Left ventricle myocardium inferior (tissue), 1 donor: ENCODE results near the gene USP5. TPM values are rescaled to one million over a fixed set of nuclear protein-coding genes. Genes with fewer than 3 reads are reported as not detected.

Experiments
- DNase-seq: peaks from one replicate; pipeline ENCODE4 v3.0.0-alpha.2; 2020
- H3K27ac ChIP-seq: fragments of 200-600 bp; replicated peaks from 2 replicates; pipeline ENCODE4 v1.8.0; 2021
- H3K27me3 ChIP-seq: fragments of 200-600 bp; 2 replicates; pipeline ENCODE4 v1.8.0; 2021; ENCODE audit warnings: low read depth
- H3K36me3 ChIP-seq: fragments of 200-600 bp; 2 replicates; pipeline ENCODE4 v1.8.0; 2021
- H3K4me1 ChIP-seq: fragments of 200-600 bp; 2 replicates; pipeline ENCODE4 v1.8.0; 2021
- H3K4me3 ChIP-seq: fragments of 200-600 bp; 2 replicates; pipeline ENCODE4 v1.8.0; 2021; ENCODE audit warnings: mild to moderate bottlenecking, moderate library complexity
- H3K9me3 ChIP-seq: fragments of 200-600 bp; replicated peaks from 2 replicates; pipeline ENCODE4 v1.8.0; 2021
- intact Hi-C: fragments of 100-400 bp; cut with micrococcal nuclease; formaldehyde crosslinking; loops from one replicate; pipeline ENCODE4 v1.11.0; 2022
- total RNA-seq: library from RNA; stranded (reverse); fragmentation: NEBNext Ultra II Directional; extraction: Animal tissue kit (Norgen Biotek cat#: 25700); gene quantifications from one replicate; pipeline ENCODE4 v1.2.1, GENCODE V29; 2021
- TF ChIP-seq, protein P1 (sequence below): fragments of 200-600 bp; IDR thresholded peaks from 2 replicates; pipeline ENCODE4 v1.8.0; 2021; ENCODE audit warnings: antibody characterized with exemption, mild to moderate bottlenecking, borderline replicate concordance
- donor health status: DM: no; HTN: yes; CAD: no; lungs with severe emphysema.

The USP5 gene
- total RNA-seq, 1 donor from 2014 or later, result 73.6 TPM

GRCh38 chr12:6849976-6850560 is 1.9 kb upstream of the USP5 start:
- TF ChIP-seq, protein P1, sequence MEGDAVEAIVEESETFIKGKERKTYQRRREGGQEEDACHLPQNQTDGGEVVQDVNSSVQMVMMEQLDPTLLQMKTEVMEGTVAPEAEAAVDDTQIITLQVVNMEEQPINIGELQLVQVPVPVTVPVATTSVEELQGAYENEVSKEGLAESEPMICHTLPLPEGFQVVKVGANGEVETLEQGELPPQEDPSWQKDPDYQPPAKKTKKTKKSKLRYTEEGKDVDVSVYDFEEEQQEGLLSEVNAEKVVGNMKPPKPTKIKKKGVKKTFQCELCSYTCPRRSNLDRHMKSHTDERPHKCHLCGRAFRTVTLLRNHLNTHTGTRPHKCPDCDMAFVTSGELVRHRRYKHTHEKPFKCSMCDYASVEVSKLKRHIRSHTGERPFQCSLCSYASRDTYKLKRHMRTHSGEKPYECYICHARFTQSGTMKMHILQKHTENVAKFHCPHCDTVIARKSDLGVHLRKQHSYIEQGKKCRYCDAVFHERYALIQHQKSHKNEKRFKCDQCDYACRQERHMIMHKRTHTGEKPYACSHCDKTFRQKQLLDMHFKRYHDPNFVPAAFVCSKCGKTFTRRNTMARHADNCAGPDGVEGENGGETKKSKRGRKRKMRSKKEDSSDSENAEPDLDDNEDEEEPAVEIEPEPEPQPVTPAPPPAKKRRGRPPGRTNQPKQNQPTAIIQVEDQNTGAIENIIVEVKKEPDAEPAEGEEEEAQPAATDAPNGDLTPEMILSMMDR, result no peak
- H3K4me1 ChIP-seq, result peaks cover 24% of the 10 kb centered on the region
- intact Hi-C loops, result no loop called here
- H3K36me3 ChIP-seq, result peaks cover 33% of the 10 kb centered on the region
- no peak overlapping the region for H3K27ac ChIP-seq
- DNase-seq, result no peak
- H3K27me3 ChIP-seq, result no peaks in the 10 kb centered on the region
- no peak overlapping the region for H3K4me3 ChIP-seq
- H3K9me3 ChIP-seq, result no peaks in the 10 kb centered on the region

- Histone ChIP-seq H3K27me3 (no peaks in the 10 kb centered on the region), H3K27ac (peak overlapping the region; percentile 100), H3K36me3 (peaks cover 33% of the 10 kb centered on the region), H3K4me1 (peaks cover 24% of the 10 kb centered on the region), H3K9me3 (no peaks in the 10 kb centered on the region), H3K4me3 (peak overlapping the region; percentile 91)
- DNase-seq, result no peak
- intact Hi-C loops, result no loop called here
- TF ChIP-seq, protein P1, result no peak
Measured at GRCh38 chr12:6850796-6851152, 1.2 kb upstream of the USP5 start.

- peak within 1 kb of the TSS; percentile 91 for H3K4me3 ChIP-seq
Measured at GRCh38 chr12:6851153-6851920, 613 bp upstream of the USP5 start, which contains the start of gene CDCA3. CDCA3 (minus strand) TSS chr12:6851286; CDS start chr12:6850952, 334 bp downstream.

DNA sequence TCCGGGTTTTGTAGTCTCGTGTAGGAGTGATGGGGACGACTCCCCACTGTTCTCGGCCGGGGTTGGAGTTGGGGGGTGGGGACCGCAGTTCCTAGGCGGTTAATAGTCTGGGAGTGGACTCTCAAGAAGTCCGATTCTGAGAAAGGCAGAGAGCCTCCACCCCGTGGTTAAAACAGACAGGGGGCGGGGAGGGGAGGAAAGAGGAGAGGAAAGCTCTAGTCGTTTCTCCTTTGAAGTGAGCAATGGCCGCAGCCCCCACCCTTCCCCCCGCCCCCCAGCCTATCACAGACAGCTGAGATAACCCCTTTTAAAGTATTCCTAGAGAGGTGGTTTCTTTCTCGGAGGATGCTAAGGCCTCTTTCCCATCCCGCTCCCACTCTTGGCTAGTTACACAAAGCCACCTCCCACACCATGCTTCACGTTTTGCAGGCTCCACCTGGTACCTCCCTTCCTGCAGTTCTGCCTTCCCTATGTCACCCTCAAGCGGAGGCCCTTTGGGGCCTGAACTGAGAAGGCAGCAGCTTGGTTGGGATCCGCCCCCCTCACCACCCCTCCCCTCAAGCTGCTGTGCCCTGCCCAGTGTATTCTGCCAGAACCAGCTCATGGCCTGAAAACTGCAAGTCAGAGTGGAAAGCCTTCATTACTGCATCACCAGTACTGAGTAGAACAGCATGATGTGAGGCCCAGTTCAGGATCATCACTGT is 853 bp downstream of the USP5 start:
- Histone ChIP-seq H3K4me3 (peak overlapping the region; percentile 91), H3K4me1 (peaks cover 24% of the 10 kb centered on the region), H3K36me3 (peaks cover 40% of the 10 kb centered on the region), H3K27ac (peak overlapping the region; percentile 100), H3K27me3 (no peaks in the 10 kb centered on the region), H3K9me3 (no peaks in the 10 kb centered on the region)
- intact Hi-C loops, result no loop called here
- DNase-seq, result no peak
- TF ChIP-seq, protein P1, result no peak

More at GRCh38 chr12:6851153-6851920, 613 bp upstream of the USP5 start, which contains the start of gene CDCA3:
- Histone ChIP-seq H3K9me3 (no peaks in the 10 kb centered on the region), H3K27me3 (no peaks in the 10 kb centered on the region), H3K36me3 (peaks cover 33% of the 10 kb centered on the region), H3K27ac (peak within 1 kb of the TSS; percentile 100), H3K4me1 (peaks cover 24% of the 10 kb centered on the region)
- intact Hi-C loops, result no loop called here
- TF ChIP-seq, protein P1, result no peak
- peak; percentile 94 for DNase-seq

DNA sequence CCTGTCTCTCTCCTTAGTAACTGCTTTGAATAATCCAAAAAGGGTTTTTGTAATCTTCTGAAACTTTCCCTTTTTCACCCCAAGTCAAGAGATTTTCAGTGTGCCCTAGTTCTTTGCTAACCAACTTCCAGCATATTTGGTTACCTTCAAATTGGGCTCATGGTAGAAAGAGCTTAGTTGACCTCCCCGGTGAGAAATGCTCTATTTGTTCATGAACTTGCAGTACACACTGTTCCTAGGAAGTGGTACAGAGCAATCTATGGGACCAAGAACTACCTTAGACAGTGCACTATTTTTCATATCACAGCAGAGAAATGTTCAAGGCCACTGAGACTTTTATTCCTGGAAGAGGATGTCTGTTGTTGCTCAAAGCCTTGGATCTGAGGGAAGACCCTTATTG is 1.7 kb downstream of the USP5 start:
- Histone ChIP-seq H3K27ac (peak overlapping the region; percentile 100), H3K4me3 (no peak overlapping the region), H3K4me1 (peaks cover 24% of the 10 kb centered on the region), H3K9me3 (no peaks in the 10 kb centered on the region), H3K36me3 (peaks cover 42% of the 10 kb centered on the region), H3K27me3 (no peaks in the 10 kb centered on the region)
- intact Hi-C loops, result no loop called here
- TF ChIP-seq, protein P1, result no peak
- DNase-seq, result no peak
